H9 (cell line): Measurements from ENCODE around the gene PARD3. TPM values are rescaled to one million over a fixed set of nuclear protein-coding genes. Genes with fewer than 3 reads are reported as not detected.

Experiments used
- DNase-seq: peaks from one replicate; pipeline ENCODE4 v3.0.0-alpha.2; 2017
- H2AFZ ChIP-seq: one replicate; pipeline ENCODE4 v1.6.1; 2013; ENCODE audit warnings: mild to moderate bottlenecking, low read length, control low read depth, moderate library complexity
- H2AK5ac ChIP-seq: 2 replicates; pipeline ENCODE4 v1.6.1; 2013; ENCODE audit warnings: low read length, control low read depth, mixed read lengths; ENCODE audit not compliant: insufficient read length
- H2BK120ac ChIP-seq: one replicate; pipeline ENCODE4 v1.6.1; 2013; ENCODE audit warnings: low read depth, mild to moderate bottlenecking, low read length, control low read depth, inconsistent platforms; ENCODE audit not compliant: poor library complexity, severe bottlenecking
- H2BK12ac ChIP-seq: 2 replicates; pipeline ENCODE4 v1.6.1; 2013; ENCODE audit warnings: low read length, control low read depth, mixed read lengths, low read depth; ENCODE audit not compliant: insufficient read length
- H2BK15ac ChIP-seq: 2 replicates; pipeline ENCODE4 v1.6.1; 2013; ENCODE audit warnings: low read depth, low read length, control low read depth
- H2BK20ac ChIP-seq: one replicate; pipeline ENCODE4 v1.6.1; 2013; ENCODE audit warnings: low read depth, mild to moderate bottlenecking, low read length, control low read depth, inconsistent platforms; ENCODE audit not compliant: poor library complexity, severe bottlenecking
- H2BK5ac ChIP-seq: 2 replicates; pipeline ENCODE4 v1.6.1; 2013; ENCODE audit warnings: low read length, control low read depth, mixed read lengths; ENCODE audit not compliant: insufficient read length
- H3K14ac ChIP-seq: 2 replicates; pipeline ENCODE4 v1.6.1; 2013; ENCODE audit warnings: low read length, control low read depth; ENCODE audit not compliant: insufficient read depth
- H3K18ac ChIP-seq: 2 replicates; pipeline ENCODE4 v1.6.1; 2013; ENCODE audit warnings: low read depth, mild to moderate bottlenecking, mixed read lengths, low read length, control low read depth; ENCODE audit not compliant: insufficient read length
- H3K23ac ChIP-seq: 2 replicates; pipeline ENCODE4 v1.6.1; 2013; ENCODE audit warnings: low read length, control low read depth, mixed read lengths, low read depth; ENCODE audit not compliant: insufficient read length
- H3K23me2 ChIP-seq: 2 replicates; pipeline ENCODE4 v1.6.1; 2013; ENCODE audit warnings: low read depth, mild to moderate bottlenecking, mixed read lengths, low read length, control low read depth; ENCODE audit not compliant: insufficient read length, poor library complexity, severe bottlenecking
- H3K27ac ChIP-seq: 2 replicates; pipeline ENCODE4 v1.5.1; 2013; ENCODE audit warnings: low read length, control low read depth, mixed read lengths, low read depth; ENCODE audit not compliant: insufficient read length
- H3K27me3 ChIP-seq: 2 replicates; pipeline ENCODE4 v1.6.1; 2013; ENCODE audit warnings: low read length, control low read depth, inconsistent platforms; ENCODE audit not compliant: insufficient read depth
- H3K4ac ChIP-seq: 2 replicates; pipeline ENCODE4 v1.6.1; 2013; ENCODE audit warnings: low read depth, mild to moderate bottlenecking, control low read depth, inconsistent platforms, low read length, moderate library complexity
- H3K4me1 ChIP-seq: 2 replicates; pipeline ENCODE4 v1.6.1; 2013; ENCODE audit warnings: low read length, control low read depth, inconsistent platforms; ENCODE audit not compliant: insufficient read depth
- H3K4me2 ChIP-seq: 2 replicates; pipeline ENCODE4 v1.6.1; 2013; ENCODE audit warnings: low read length, control low read depth, mixed read lengths; ENCODE audit not compliant: insufficient read length, insufficient read depth
- H3K56ac ChIP-seq: 2 replicates; pipeline ENCODE4 v1.6.1; 2013; ENCODE audit warnings: low read depth, mild to moderate bottlenecking, mixed read lengths, low read length, control low read depth; ENCODE audit not compliant: insufficient read length
- H3K79me1 ChIP-seq: 2 replicates; pipeline ENCODE4 v1.6.1; 2013; ENCODE audit warnings: low read depth, mild to moderate bottlenecking, moderate library complexity, low read length, control low read depth, inconsistent platforms; ENCODE audit not compliant: insufficient read depth, poor library complexity, severe bottlenecking
- H3K79me2 ChIP-seq: 2 replicates; pipeline ENCODE4 v1.6.1; 2013; ENCODE audit warnings: low read length, control low read depth, inconsistent platforms; ENCODE audit not compliant: insufficient read depth
- H3K9ac ChIP-seq: 2 replicates; pipeline ENCODE4 v1.6.1; 2013; ENCODE audit warnings: low read length, control low read depth, mixed read lengths; ENCODE audit not compliant: insufficient read length; ENCODE audit errors: extremely low read depth
- H3K9me3 ChIP-seq: one replicate; pipeline ENCODE4 v1.6.1; 2013; ENCODE audit warnings: low read depth, low read length, inconsistent platforms; ENCODE audit not compliant: control insufficient read depth
- H3T11ph ChIP-seq: one replicate; pipeline ENCODE4 v1.6.1; 2013; ENCODE audit warnings: mild to moderate bottlenecking, low read length, control low read depth, inconsistent platforms
- H4K20me1 ChIP-seq: one replicate; pipeline ENCODE4 v1.6.1; 2013; ENCODE audit not compliant: control insufficient read depth, insufficient read length, insufficient read depth
- H4K5ac ChIP-seq: 2 replicates; pipeline ENCODE4 v1.6.1; 2013; ENCODE audit warnings: low read depth, mild to moderate bottlenecking, mixed read lengths, low read length, control low read depth; ENCODE audit not compliant: insufficient read length
- H4K8ac ChIP-seq: replicated peaks from 2 replicates; pipeline ENCODE4 v1.6.1; 2013; ENCODE audit warnings: low read length, control low read depth, mixed read lengths, low read depth; ENCODE audit not compliant: insufficient read length
- H4K91ac ChIP-seq: 2 replicates; pipeline ENCODE4 v1.6.1; 2013; ENCODE audit warnings: low read depth, mild to moderate bottlenecking, moderate library complexity, mixed read lengths, low read length, control low read depth; ENCODE audit not compliant: insufficient read length
- H3K27ac Mint-ChIP-seq, 3 experiments: 2 replicates in 2 of 3; 3 replicates in 1 of 3; pipeline ENCODE4 v1.8.0; 2020 to 2021; ENCODE audit warnings: mixed read lengths in 3 of 3, mild to moderate bottlenecking in 1 of 3, moderate library complexity in 1 of 3
- H3K27me3 Mint-ChIP-seq: 2 replicates; pipeline ENCODE4 v1.8.0; 2021; ENCODE audit warnings: low read depth, mild to moderate bottlenecking, moderate library complexity, mixed read lengths
- H3K36me3 Mint-ChIP-seq, 3 experiments: 2 replicates in 2 of 3; 3 replicates in 1 of 3; pipeline ENCODE4 v1.8.0; 2020 to 2021; ENCODE audit warnings: low read depth in 3 of 3, mixed read lengths in 3 of 3; ENCODE audit not compliant: insufficient read depth in 1 of 3
- H3K4me1 Mint-ChIP-seq, 2 experiments: 2 replicates each; pipeline ENCODE4 v1.8.0; 2020; ENCODE audit warnings: mixed read lengths in 2 of 2
- H3K4me3 Mint-ChIP-seq, 2 experiments: 2 replicates in 1 of 2; 3 replicates in 1 of 2; pipeline ENCODE4 v1.8.0; 2020 to 2021; ENCODE audit warnings: mild to moderate bottlenecking in 2 of 2, mixed read lengths in 2 of 2, moderate library complexity in 1 of 2
- H3K9me3 Mint-ChIP-seq, 2 experiments: 2 replicates in 1 of 2; 3 replicates in 1 of 2; pipeline ENCODE4 v1.8.0; 2020; ENCODE audit warnings: mild to moderate bottlenecking in 2 of 2, mixed read lengths in 2 of 2, moderate library complexity in 1 of 2
- WGBS: extraction: QIAGEN DNeasy Blood & Tissue Kit; methylation state at CpG from one replicate; pipeline ENCODE4 v1.1.7; 2013; ENCODE audit warnings: missing lambda C conversion rate, low lambda C conversion rate, mixed read lengths; ENCODE audit not compliant: insufficient read length; ENCODE audit errors: extremely low coverage; 5-methylcytosine and 5-hydroxymethylcytosine counted together
- total RNA-seq: library from RNA; stranded (reverse); gene quantifications from 2 replicates; pipeline ENCODE4 v1.2.1, GENCODE V29; 2021
- TF ChIP-seq, protein P1 (sequence below): fragments of 200-600 bp; sonication (generic); conservative IDR thresholded peaks from 3 replicates; pipeline ENCODE4 v1.8.0; 2021; ENCODE audit warnings: antibody characterized with exemption, mild to moderate bottlenecking

The PARD3 gene
- total RNA-seq, 1 experiment from 2014 or later: 44.7 TPM

DNA sequence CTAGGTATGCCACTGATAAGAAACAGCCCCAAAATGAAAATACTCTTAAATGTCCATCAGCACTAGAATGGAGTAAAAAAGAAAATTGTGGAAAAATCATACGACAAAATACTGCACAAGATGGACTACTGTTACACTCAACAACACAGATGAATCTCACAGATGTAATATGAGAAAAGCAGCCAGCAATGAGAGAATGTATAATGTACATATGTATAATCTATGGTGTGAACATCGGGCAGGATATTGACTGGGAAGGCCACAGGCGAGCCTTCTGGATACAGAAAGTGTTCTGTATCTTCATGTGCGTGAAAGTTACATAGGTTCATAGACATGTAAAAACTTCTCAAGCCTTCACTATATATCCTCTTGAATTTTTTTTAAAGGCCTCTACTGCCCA, 212.6 kb downstream of the PARD3 start:
- no peak overlapping the region for H2BK120ac ChIP-seq
- Mint-ChIP-seq H3K36me3 (no peaks in the 10 kb centered on the region; a peak in 1 of 7 replicates), H3K4me1 (peaks cover 10% of the 10 kb centered on the region in 2 experiments), H3K27ac (no peak overlapping the region), H3K27me3 (no peaks in the 10 kb centered on the region), H3K4me3 (no peak overlapping the region), H3K9me3 (no peaks in the 10 kb centered on the region)
- no peaks in the 10 kb centered on the region for H3K9me3 ChIP-seq
- no peak overlapping the region for H3K4me2 ChIP-seq
- H2BK20ac ChIP-seq: no peak overlapping the region
- H3K23ac ChIP-seq: no peak overlapping the region
- H3K27me3 ChIP-seq: no peaks in the 10 kb centered on the region
- no peaks in the 10 kb centered on the region for H3K79me1 ChIP-seq
- no peak overlapping the region for H3K27ac ChIP-seq
- H2BK5ac ChIP-seq: no peak overlapping the region
- H4K20me1 ChIP-seq: no peaks in the 10 kb centered on the region
- no peak overlapping the region for H3K4ac ChIP-seq
- no peak overlapping the region for H3K18ac ChIP-seq
- no peak overlapping the region for H2AFZ ChIP-seq
- no peak for DNase-seq
- no peaks in the 10 kb centered on the region for H3K79me2 ChIP-seq
- no peak overlapping the region for H2BK15ac ChIP-seq
- no peak overlapping the region for H4K91ac ChIP-seq
- H3K4me1 ChIP-seq: no peaks in the 10 kb centered on the region; the same call in 1 of the 2 replicates
- no peaks in the 10 kb centered on the region for H3K23me2 ChIP-seq
- H4K5ac ChIP-seq: no peak overlapping the region
- no peak overlapping the region for H3K9ac ChIP-seq
- no peak overlapping the region for H3K14ac ChIP-seq
- H4K8ac ChIP-seq: no peak overlapping the region
- H3K56ac ChIP-seq: no peak overlapping the region
- no peak overlapping the region for H2BK12ac ChIP-seq
- H3T11ph ChIP-seq: no peak overlapping the region
- TF ChIP-seq, protein P1, sequence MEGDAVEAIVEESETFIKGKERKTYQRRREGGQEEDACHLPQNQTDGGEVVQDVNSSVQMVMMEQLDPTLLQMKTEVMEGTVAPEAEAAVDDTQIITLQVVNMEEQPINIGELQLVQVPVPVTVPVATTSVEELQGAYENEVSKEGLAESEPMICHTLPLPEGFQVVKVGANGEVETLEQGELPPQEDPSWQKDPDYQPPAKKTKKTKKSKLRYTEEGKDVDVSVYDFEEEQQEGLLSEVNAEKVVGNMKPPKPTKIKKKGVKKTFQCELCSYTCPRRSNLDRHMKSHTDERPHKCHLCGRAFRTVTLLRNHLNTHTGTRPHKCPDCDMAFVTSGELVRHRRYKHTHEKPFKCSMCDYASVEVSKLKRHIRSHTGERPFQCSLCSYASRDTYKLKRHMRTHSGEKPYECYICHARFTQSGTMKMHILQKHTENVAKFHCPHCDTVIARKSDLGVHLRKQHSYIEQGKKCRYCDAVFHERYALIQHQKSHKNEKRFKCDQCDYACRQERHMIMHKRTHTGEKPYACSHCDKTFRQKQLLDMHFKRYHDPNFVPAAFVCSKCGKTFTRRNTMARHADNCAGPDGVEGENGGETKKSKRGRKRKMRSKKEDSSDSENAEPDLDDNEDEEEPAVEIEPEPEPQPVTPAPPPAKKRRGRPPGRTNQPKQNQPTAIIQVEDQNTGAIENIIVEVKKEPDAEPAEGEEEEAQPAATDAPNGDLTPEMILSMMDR: no peak
- no CpG with 5 or more reads among the region's 4 CpGs for WGBS
- no peak overlapping the region for H2AK5ac ChIP-seq
